ENCODE measurements around the gene DUSP16.

DNA sequence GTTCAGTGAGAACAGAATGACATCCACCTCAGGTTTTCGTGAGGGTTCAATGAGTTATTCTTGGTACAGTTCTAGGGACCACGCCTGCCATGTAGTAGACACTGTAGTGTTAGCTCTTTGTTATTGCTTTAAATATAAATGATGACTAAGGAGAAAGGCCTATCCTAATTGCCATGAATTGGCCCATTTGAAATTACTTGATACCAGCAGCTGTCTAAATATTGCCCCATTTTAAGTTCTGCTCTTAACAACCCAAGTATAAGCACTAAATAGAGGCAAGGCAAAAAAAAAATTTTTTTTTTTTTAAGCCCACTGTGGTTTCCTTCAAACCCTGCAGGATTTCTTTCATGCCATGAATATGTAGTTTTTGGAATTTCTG, 121.2 kb downstream of the DUSP16 start:
- no peak for TF ChIP-seq POLR2A (IDR thresholded peaks at IDR 0.05)
- TF ChIP-seq, protein P1, sequence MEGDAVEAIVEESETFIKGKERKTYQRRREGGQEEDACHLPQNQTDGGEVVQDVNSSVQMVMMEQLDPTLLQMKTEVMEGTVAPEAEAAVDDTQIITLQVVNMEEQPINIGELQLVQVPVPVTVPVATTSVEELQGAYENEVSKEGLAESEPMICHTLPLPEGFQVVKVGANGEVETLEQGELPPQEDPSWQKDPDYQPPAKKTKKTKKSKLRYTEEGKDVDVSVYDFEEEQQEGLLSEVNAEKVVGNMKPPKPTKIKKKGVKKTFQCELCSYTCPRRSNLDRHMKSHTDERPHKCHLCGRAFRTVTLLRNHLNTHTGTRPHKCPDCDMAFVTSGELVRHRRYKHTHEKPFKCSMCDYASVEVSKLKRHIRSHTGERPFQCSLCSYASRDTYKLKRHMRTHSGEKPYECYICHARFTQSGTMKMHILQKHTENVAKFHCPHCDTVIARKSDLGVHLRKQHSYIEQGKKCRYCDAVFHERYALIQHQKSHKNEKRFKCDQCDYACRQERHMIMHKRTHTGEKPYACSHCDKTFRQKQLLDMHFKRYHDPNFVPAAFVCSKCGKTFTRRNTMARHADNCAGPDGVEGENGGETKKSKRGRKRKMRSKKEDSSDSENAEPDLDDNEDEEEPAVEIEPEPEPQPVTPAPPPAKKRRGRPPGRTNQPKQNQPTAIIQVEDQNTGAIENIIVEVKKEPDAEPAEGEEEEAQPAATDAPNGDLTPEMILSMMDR (IDR thresholded peaks at IDR 0.05), result no peak
